ENCODE measurements around the gene IRGM.

GRCh38 chr5:150879358-150879757 is 33.0 kb downstream of the IRGM start:
- TF ChIP-seq CTCF (IDR thresholded peaks at IDR 0.05), result no peak
- TF ChIP-seq POLR2A (IDR thresholded peaks at IDR 0.05), result no peak

All from Peyer's patch (tissue), 4 donors.